Measurements from ENCODE around the gene SEL1L2.

The SEL1L2 gene

GRCh38 chr20:13857961-13858360 is 132.5 kb downstream of the SEL1L2 start:
- Histone ChIP-seq H3K4me1 (ENCODE audit: control insufficient read depth in 1 of 2, insufficient read depth in 2 of 2, low read length in 2 of 2) (no peaks in the 10 kb centered on the region), H3K27ac (ENCODE audit: low read depth, low read length) (no peak overlapping the region)

GRCh38 chr20:13857304-13857703 is 133.1 kb downstream of the SEL1L2 start:
- no peaks in the 10 kb centered on the region for H3K9me3 ChIP-seq (ENCODE audit: control insufficient read depth in 1 of 2, low read length in 2 of 2)
- no peaks in the 10 kb centered on the region for H3K4me1 ChIP-seq (ENCODE audit: control insufficient read depth in 1 of 2, insufficient read depth in 2 of 2, low read length in 2 of 2)
- no peak overlapping the region for H3K9ac ChIP-seq (ENCODE audit: low read depth in 1 of 2, low read length in 2 of 2)
- no peaks in the 10 kb centered on the region for H3K27me3 ChIP-seq (ENCODE audit: control insufficient read depth in 1 of 2, insufficient read depth in 2 of 2, low read length in 2 of 2)
- no peak overlapping the region for H3K27ac ChIP-seq (ENCODE audit: low read depth, low read length)
- no peak overlapping the region for H3K4me3 ChIP-seq (ENCODE audit: low read depth in 1 of 2, low read length in 2 of 2)
- no peaks in the 10 kb centered on the region for H3K36me3 ChIP-seq (ENCODE audit: control insufficient read depth in 1 of 2, insufficient read depth in 2 of 2, low read length in 2 of 2)

More at GRCh38 chr20:13857961-13858360, 132.5 kb downstream of the SEL1L2 start:
- no peak overlapping the region for H3K9ac ChIP-seq (ENCODE audit: low read depth in 1 of 2, low read length in 2 of 2)
- no peaks in the 10 kb centered on the region for H3K36me3 ChIP-seq (ENCODE audit: control insufficient read depth in 1 of 2, insufficient read depth in 2 of 2, low read length in 2 of 2)
- H3K4me3 ChIP-seq (ENCODE audit: low read depth in 1 of 2, low read length in 2 of 2): no peak overlapping the region
- H3K9me3 ChIP-seq (ENCODE audit: control insufficient read depth in 1 of 2, low read length in 2 of 2): no peaks in the 10 kb centered on the region
- no peaks in the 10 kb centered on the region for H3K27me3 ChIP-seq (ENCODE audit: control insufficient read depth in 1 of 2, insufficient read depth in 2 of 2, low read length in 2 of 2)

- Histone ChIP-seq H3K4me1 (ENCODE audit: control insufficient read depth in 1 of 2, insufficient read depth in 2 of 2, low read length in 2 of 2) (no peaks in the 10 kb centered on the region), H3K27ac (ENCODE audit: low read depth, low read length) (no peak overlapping the region)
Measured at GRCh38 chr20:13856354-13856753, 134.1 kb downstream of the SEL1L2 start.

GRCh38 chr20:13855613-13856012 is 134.8 kb downstream of the SEL1L2 start:
- Histone ChIP-seq H3K9me3 (ENCODE audit: control insufficient read depth in 1 of 2, low read length in 2 of 2) (no peaks in the 10 kb centered on the region), H3K27ac (ENCODE audit: low read depth, low read length) (no peak overlapping the region), H3K36me3 (ENCODE audit: control insufficient read depth in 1 of 2, insufficient read depth in 2 of 2, low read length in 2 of 2) (no peaks in the 10 kb centered on the region), H3K27me3 (ENCODE audit: control insufficient read depth in 1 of 2, insufficient read depth in 2 of 2, low read length in 2 of 2) (no peaks in the 10 kb centered on the region), H3K9ac (ENCODE audit: low read depth in 1 of 2, low read length in 2 of 2) (no peak overlapping the region), H3K4me3 (ENCODE audit: low read depth in 1 of 2, low read length in 2 of 2) (no peak overlapping the region), H3K4me1 (ENCODE audit: control insufficient read depth in 1 of 2, insufficient read depth in 2 of 2, low read length in 2 of 2) (no peaks in the 10 kb centered on the region)

More at GRCh38 chr20:13856354-13856753, 134.1 kb downstream of the SEL1L2 start:
- Histone ChIP-seq H3K36me3 (ENCODE audit: control insufficient read depth in 1 of 2, insufficient read depth in 2 of 2, low read length in 2 of 2) (no peaks in the 10 kb centered on the region), H3K27me3 (ENCODE audit: control insufficient read depth in 1 of 2, insufficient read depth in 2 of 2, low read length in 2 of 2) (no peaks in the 10 kb centered on the region), H3K4me3 (ENCODE audit: low read depth in 1 of 2, low read length in 2 of 2) (no peak overlapping the region), H3K9ac (ENCODE audit: low read depth in 1 of 2, low read length in 2 of 2) (no peak overlapping the region), H3K9me3 (ENCODE audit: control insufficient read depth in 1 of 2, low read length in 2 of 2) (no peaks in the 10 kb centered on the region)

- Histone ChIP-seq H3K27ac (ENCODE audit: low read depth, low read length) (no peak overlapping the region), H3K4me3 (ENCODE audit: low read depth in 1 of 2, low read length in 2 of 2) (no peak overlapping the region), H3K9me3 (ENCODE audit: control insufficient read depth in 1 of 2, low read length in 2 of 2) (no peaks in the 10 kb centered on the region), H3K4me1 (ENCODE audit: control insufficient read depth in 1 of 2, insufficient read depth in 2 of 2, low read length in 2 of 2) (no peaks in the 10 kb centered on the region), H3K27me3 (ENCODE audit: control insufficient read depth in 1 of 2, insufficient read depth in 2 of 2, low read length in 2 of 2) (no peaks in the 10 kb centered on the region), H3K9ac (ENCODE audit: low read depth in 1 of 2, low read length in 2 of 2) (no peak overlapping the region), H3K36me3 (ENCODE audit: control insufficient read depth in 1 of 2, insufficient read depth in 2 of 2, low read length in 2 of 2) (no peaks in the 10 kb centered on the region)
Measured at GRCh38 chr20:13852306-13852705, 138.1 kb downstream of the SEL1L2 start.

- H3K36me3 ChIP-seq (ENCODE audit: control insufficient read depth in 1 of 2, insufficient read depth in 2 of 2, low read length in 2 of 2): no peaks in the 10 kb centered on the region
- no peaks in the 10 kb centered on the region for H3K4me1 ChIP-seq (ENCODE audit: control insufficient read depth in 1 of 2, insufficient read depth in 2 of 2, low read length in 2 of 2)
- H3K9ac ChIP-seq (ENCODE audit: low read depth in 1 of 2, low read length in 2 of 2): no peak overlapping the region
- no peak overlapping the region for H3K27ac ChIP-seq (ENCODE audit: low read depth, low read length)
- H3K4me3 ChIP-seq (ENCODE audit: low read depth in 1 of 2, low read length in 2 of 2): no peak overlapping the region
- no peaks in the 10 kb centered on the region for H3K9me3 ChIP-seq (ENCODE audit: control insufficient read depth in 1 of 2, low read length in 2 of 2)
- no peaks in the 10 kb centered on the region for H3K27me3 ChIP-seq (ENCODE audit: control insufficient read depth in 1 of 2, insufficient read depth in 2 of 2, low read length in 2 of 2)
Measured at GRCh38 chr20:13851279-13851678, 139.1 kb downstream of the SEL1L2 start.

- Histone ChIP-seq H3K36me3 (ENCODE audit: control insufficient read depth in 1 of 2, insufficient read depth in 2 of 2, low read length in 2 of 2) (no peaks in the 10 kb centered on the region), H3K9me3 (ENCODE audit: control insufficient read depth in 1 of 2, low read length in 2 of 2) (no peaks in the 10 kb centered on the region), H3K4me3 (ENCODE audit: low read depth in 1 of 2, low read length in 2 of 2) (no peak overlapping the region), H3K4me1 (ENCODE audit: control insufficient read depth in 1 of 2, insufficient read depth in 2 of 2, low read length in 2 of 2) (no peaks in the 10 kb centered on the region), H3K27ac (ENCODE audit: low read depth, low read length) (no peak overlapping the region), H3K27me3 (ENCODE audit: control insufficient read depth in 1 of 2, insufficient read depth in 2 of 2, low read length in 2 of 2) (no peaks in the 10 kb centered on the region), H3K9ac (ENCODE audit: low read depth in 1 of 2, low read length in 2 of 2) (no peak overlapping the region)
Measured at GRCh38 chr20:13844296-13844695, 146.1 kb downstream of the SEL1L2 start.

- Histone ChIP-seq H3K9me3 (ENCODE audit: control insufficient read depth in 1 of 2, low read length in 2 of 2) (no peaks in the 10 kb centered on the region), H3K36me3 (ENCODE audit: control insufficient read depth in 1 of 2, insufficient read depth in 2 of 2, low read length in 2 of 2) (no peaks in the 10 kb centered on the region), H3K27me3 (ENCODE audit: control insufficient read depth in 1 of 2, insufficient read depth in 2 of 2, low read length in 2 of 2) (no peaks in the 10 kb centered on the region), H3K4me3 (ENCODE audit: low read depth in 1 of 2, low read length in 2 of 2) (no peak overlapping the region), H3K9ac (ENCODE audit: low read depth in 1 of 2, low read length in 2 of 2) (no peak overlapping the region), H3K4me1 (ENCODE audit: control insufficient read depth in 1 of 2, insufficient read depth in 2 of 2, low read length in 2 of 2) (no peaks in the 10 kb centered on the region), H3K27ac (ENCODE audit: low read depth, low read length) (no peak overlapping the region)
Measured at GRCh38 chr20:13841206-13841605, 149.2 kb downstream of the SEL1L2 start.

- Histone ChIP-seq H3K4me1 (ENCODE audit: control insufficient read depth in 1 of 2, insufficient read depth in 2 of 2, low read length in 2 of 2) (no peaks in the 10 kb centered on the region), H3K27ac (ENCODE audit: low read depth, low read length) (no peak overlapping the region), H3K36me3 (ENCODE audit: control insufficient read depth in 1 of 2, insufficient read depth in 2 of 2, low read length in 2 of 2) (no peaks in the 10 kb centered on the region), H3K9me3 (ENCODE audit: control insufficient read depth in 1 of 2, low read length in 2 of 2) (no peaks in the 10 kb centered on the region), H3K27me3 (ENCODE audit: control insufficient read depth in 1 of 2, insufficient read depth in 2 of 2, low read length in 2 of 2) (no peaks in the 10 kb centered on the region), H3K4me3 (ENCODE audit: low read depth in 1 of 2, low read length in 2 of 2) (no peak overlapping the region), H3K9ac (ENCODE audit: low read depth in 1 of 2, low read length in 2 of 2) (no peak overlapping the region)
Measured at GRCh38 chr20:13840093-13840465, 150.3 kb downstream of the SEL1L2 start.

- Histone ChIP-seq H3K9ac (ENCODE audit: low read depth in 1 of 2, low read length in 2 of 2) (no peak overlapping the region), H3K27me3 (ENCODE audit: control insufficient read depth in 1 of 2, insufficient read depth in 2 of 2, low read length in 2 of 2) (no peaks in the 10 kb centered on the region), H3K9me3 (ENCODE audit: control insufficient read depth in 1 of 2, low read length in 2 of 2) (no peaks in the 10 kb centered on the region), H3K4me3 (ENCODE audit: low read depth in 1 of 2, low read length in 2 of 2) (no peak overlapping the region), H3K27ac (ENCODE audit: low read depth, low read length) (no peak overlapping the region), H3K4me1 (ENCODE audit: control insufficient read depth in 1 of 2, insufficient read depth in 2 of 2, low read length in 2 of 2) (no peaks in the 10 kb centered on the region), H3K36me3 (ENCODE audit: control insufficient read depth in 1 of 2, insufficient read depth in 2 of 2, low read length in 2 of 2) (no peaks in the 10 kb centered on the region)
Measured at GRCh38 chr20:13839421-13840092, 150.9 kb downstream of the SEL1L2 start.

GRCh38 chr20:13838664-13839063 is 151.8 kb downstream of the SEL1L2 start:
- no peak overlapping the region for H3K27ac ChIP-seq (ENCODE audit: low read depth, low read length)
- H3K4me3 ChIP-seq (ENCODE audit: low read depth in 1 of 2, low read length in 2 of 2): no peak overlapping the region
- H3K9me3 ChIP-seq (ENCODE audit: control insufficient read depth in 1 of 2, low read length in 2 of 2): no peaks in the 10 kb centered on the region
- H3K27me3 ChIP-seq (ENCODE audit: control insufficient read depth in 1 of 2, insufficient read depth in 2 of 2, low read length in 2 of 2): no peaks in the 10 kb centered on the region
- no peaks in the 10 kb centered on the region for H3K4me1 ChIP-seq (ENCODE audit: control insufficient read depth in 1 of 2, insufficient read depth in 2 of 2, low read length in 2 of 2)
- no peak overlapping the region for H3K9ac ChIP-seq (ENCODE audit: low read depth in 1 of 2, low read length in 2 of 2)
- no peaks in the 10 kb centered on the region for H3K36me3 ChIP-seq (ENCODE audit: control insufficient read depth in 1 of 2, insufficient read depth in 2 of 2, low read length in 2 of 2)

Measured in duodenal mucosa (tissue), 2 donors.